CD4-positive, alpha-beta T cell treated with Interleukin-6 for 4 hours (primary cell): ENCODE measurements around the gene PTGDR2.
"Not testable (repeated sequence)": the region's sequence is repeated elsewhere in the genome, so short reads cannot be mapped to it uniquely, and the experiment has no call there.

Source experiments
- DNase-seq: peaks from one replicate; pipeline ENCODE4 v3.0.0-alpha.2; 2020; ENCODE audit warnings: mixed read lengths

The PTGDR2 gene

GRCh38 chr11:60840470-60841430, 15.0 kb downstream of the PTGDR2 start:
- DNase-seq = no peak

- DNase-seq = no peak
These were observed 17.6 kb downstream of the PTGDR2 start for GRCh38 chr11:60838132-60838531.

GRCh38 chr11:60836866-60837515, 18.8 kb downstream of the PTGDR2 start:
- DNase-seq = no peak

GRCh38 chr11:60835534-60835846, 20.3 kb downstream of the PTGDR2 start:
- no peak for DNase-seq

- DNase-seq = no peak
These were observed 20.8 kb downstream of the PTGDR2 start for GRCh38 chr11:60834742-60835533.

GRCh38 chr11:60831501-60832079, 24.2 kb downstream of the PTGDR2 start:
- no peak for DNase-seq

- DNase-seq = peak; percentile 83
These were observed 24.6 kb downstream of the PTGDR2 start for GRCh38 chr11:60831143-60831500.

GRCh38 chr11:60830478-60831142, 25.1 kb downstream of the PTGDR2 start:
- DNase-seq = no peak

GRCh38 chr11:60825790-60826189, 30.0 kb downstream of the PTGDR2 start:
- no peak for DNase-seq

- DNase-seq = no peak
These were observed 30.6 kb downstream of the PTGDR2 start for GRCh38 chr11:60825118-60825517.

GRCh38 chr11:60823745-60824306, 31.9 kb downstream of the PTGDR2 start:
- not testable (repeated sequence) for DNase-seq

- no peak for DNase-seq
These were observed 33.7 kb downstream of the PTGDR2 start for GRCh38 chr11:60821827-60822599.

- no peak for DNase-seq
These were observed 37.7 kb downstream of the PTGDR2 start for GRCh38 chr11:60818057-60818456.

- no peak for DNase-seq
These were observed 39.1 kb downstream of the PTGDR2 start for GRCh38 chr11:60816590-60817157.

GRCh38 chr11:60814112-60814511, 41.6 kb downstream of the PTGDR2 start:
- no peak for DNase-seq

- no peak for DNase-seq
These were observed 42.4 kb downstream of the PTGDR2 start for GRCh38 chr11:60813324-60813723.

- no peak for DNase-seq
These were observed 45.2 kb downstream of the PTGDR2 start for GRCh38 chr11:60810569-60810968.

GRCh38 chr11:60810151-60810550, 45.6 kb downstream of the PTGDR2 start:
- DNase-seq = no peak

GRCh38 chr11:60809691-60810090, 46.1 kb downstream of the PTGDR2 start:
- DNase-seq = no peak

GRCh38 chr11:60809249-60809648, 46.5 kb downstream of the PTGDR2 start:
- no peak for DNase-seq
